Common myeloid progenitor, CD34-positive (primary cell): Measurements from ENCODE around the gene PLB1.
A peak's percentile ranks its signal among the peaks of the same experiment; 100 is the strongest.

Experiments used
- CTCF ChIA-PET: fragments of 350-600 bp; sonication (Branson Sonifier 250); formaldehyde crosslinking; loops from one replicate; lab custom pipeline; 2021; ENCODE audit warnings: antibody characterized with exemption; lab: Charles Lee
- POLR2A ChIA-PET: fragments of 350-600 bp; sonication (Branson Sonifier 250); formaldehyde crosslinking; loops from one replicate; lab custom pipeline; 2021; ENCODE audit warnings: antibody characterized with exemption; lab: Charles Lee
- DNase-seq, 3 donors: peaks; one replicate each; pipeline versions ENCODE4 v3.0.0 to v3.0.0-alpha.2; 2013
- H3K27ac ChIP-seq, 2 experiments: 1 replicate in 1 of 2; 2 replicates in 1 of 2; pipeline ENCODE4 v1.7.0; 2013; ENCODE audit warnings: inconsistent platforms in 2 of 2, low read length in 2 of 2, mild to moderate bottlenecking in 2 of 2, low read depth in 1 of 2, moderate library complexity in 1 of 2; ENCODE audit not compliant: severe bottlenecking in 2 of 2, insufficient read depth in 1 of 2, poor library complexity in 1 of 2
- H3K27me3 ChIP-seq, 5 experiments: replicated peaks in 2 of 5; 1 replicate in 3 of 5; 2 replicates in 2 of 5; pipeline versions ENCODE4 v1.6.1 to v1.7.0; 2013; ENCODE audit warnings: low read length in 4 of 5, mild to moderate bottlenecking in 2 of 5, moderate library complexity in 2 of 5, inconsistent platforms in 1 of 5; ENCODE audit not compliant: insufficient read depth in 5 of 5, control insufficient read depth in 4 of 5
- H3K36me3 ChIP-seq, 4 experiments: 1 replicate in 2 of 4; 2 replicates in 2 of 4; pipeline versions ENCODE4 v1.6.1 to v1.7.0; 2013; ENCODE audit warnings: low read length in 3 of 4, control low read depth in 1 of 4, mild to moderate bottlenecking in 1 of 4; ENCODE audit not compliant: control insufficient read depth in 4 of 4, insufficient read depth in 4 of 4
- H3K4me1 ChIP-seq, 4 experiments: 1 replicate in 3 of 4; 2 replicates in 1 of 4; pipeline versions ENCODE4 v1.6.1 to v1.7.1; 2013; ENCODE audit warnings: low read length in 3 of 4, mild to moderate bottlenecking in 3 of 4, control low read depth in 1 of 4, inconsistent platforms in 1 of 4, moderate library complexity in 1 of 4; ENCODE audit not compliant: control insufficient read depth in 4 of 4, insufficient read depth in 4 of 4; ENCODE audit errors: control extremely low read depth in 1 of 4
- H3K4me3 ChIP-seq, 7 experiments: 1 replicate in 4 of 7; 2 replicates in 3 of 7; pipeline versions ENCODE4 v1.5.1 to v1.7.0; 2013; ENCODE audit warnings: mild to moderate bottlenecking in 7 of 7, low read length in 6 of 7, moderate library complexity in 6 of 7, inconsistent platforms in 2 of 7, low read depth in 2 of 7, control low read depth in 1 of 7; ENCODE audit not compliant: insufficient read depth in 4 of 7, control insufficient read depth in 1 of 7; ENCODE audit errors: extremely low read depth in 1 of 7
- H3K9me3 ChIP-seq, 5 experiments: 1 replicate in 4 of 5; 2 replicates in 1 of 5; pipeline versions ENCODE4 v1.6.1 to v1.7.1; 2013; ENCODE audit warnings: low read length in 4 of 5, mild to moderate bottlenecking in 2 of 5, inconsistent platforms in 1 of 5, low read depth in 1 of 5, moderate library complexity in 1 of 5; ENCODE audit not compliant: control insufficient read depth in 4 of 5, insufficient read depth in 2 of 5; ENCODE audit errors: control extremely low read depth in 1 of 5
- WGBS: methylation state at CpG from one replicate; pipeline ENCODE4 v1.1.5; 2013; ENCODE audit not compliant: insufficient coverage; 5-methylcytosine and 5-hydroxymethylcytosine counted together

Gene PLB1

GRCh38 chr2:28644760-28645159 is 148.9 kb downstream of the PLB1 start:
- Histone ChIP-seq H3K4me3 (no peak overlapping the region), H3K27me3 (no peaks in the 10 kb centered on the region), H3K9me3 (no peaks in the 10 kb centered on the region), H3K36me3 (no peaks in the 10 kb centered on the region), H3K27ac (no peak overlapping the region), H3K4me1 (no peaks in the 10 kb centered on the region)
- CTCF ChIA-PET, result no interaction called here
- POLR2A ChIA-PET, result no interaction called here
- no peak for DNase-seq
- WGBS, result 94% methylated on average over 3 of the region's 7 CpGs

DNA sequence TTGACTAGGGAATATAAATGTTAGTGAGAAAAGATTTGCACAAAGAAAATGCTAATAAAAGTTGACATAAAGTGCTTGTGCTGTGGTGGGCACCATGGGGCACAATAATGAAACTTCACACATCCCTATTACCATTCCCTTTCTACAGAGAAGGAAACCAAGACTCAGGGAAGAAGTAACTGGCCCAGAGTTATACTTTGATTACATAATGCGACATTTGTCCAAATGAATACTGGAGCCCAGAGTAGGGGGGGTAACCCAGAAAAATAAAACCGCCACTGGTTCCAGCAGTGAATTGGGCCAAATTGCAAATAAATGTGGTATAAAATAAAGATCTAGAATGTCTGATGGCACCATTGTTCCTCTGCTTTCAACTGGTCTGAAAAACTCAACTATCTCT is 149.7 kb downstream of the PLB1 start:
- Histone ChIP-seq H3K27me3 (no peaks in the 10 kb centered on the region), H3K36me3 (no peaks in the 10 kb centered on the region), H3K4me3 (no peak overlapping the region), H3K4me1 (no peaks in the 10 kb centered on the region), H3K9me3 (no peaks in the 10 kb centered on the region), H3K27ac (no peak overlapping the region)
- CTCF ChIA-PET, result no interaction called here
- POLR2A ChIA-PET, result interaction anchor here (0.7 kb wide), 1 partner anchor 22 kb away, joined by 3 read pairs; no protein-coding TSS in a partner anchor
- 100% methylated on average over 1 of the region's 2 CpGs for WGBS
- no peak for DNase-seq

GRCh38 chr2:28647682-28648081 is 151.8 kb downstream of the PLB1 start:
- DNase-seq, result peak in 2 of 3 donors; percentile 52 to 55
- ChIA-PET CTCF (no interaction called here), POLR2A (no interaction called here)
- Histone ChIP-seq H3K4me1 (no peaks in the 10 kb centered on the region), H3K9me3 (no peaks in the 10 kb centered on the region), H3K36me3 (no peaks in the 10 kb centered on the region), H3K4me3 (no peak overlapping the region), H3K27me3 (no peaks in the 10 kb centered on the region), H3K27ac (no peak overlapping the region)
- WGBS, result 100% methylated on average over 1 of the region's 4 CpGs

- no peak overlapping the region for H3K27ac ChIP-seq
- DNase-seq, result no peak
- CTCF ChIA-PET, result no interaction called here
These were observed 152.3 kb downstream of the PLB1 start for GRCh38 chr2:28648147-28648546.

GRCh38 chr2:28648671-28649395 is 153.0 kb downstream of the PLB1 start:
- Histone ChIP-seq H3K9me3 (no peaks in the 10 kb centered on the region), H3K27me3 (no peaks in the 10 kb centered on the region), H3K4me3 (no peak overlapping the region), H3K27ac (no peak overlapping the region), H3K4me1 (no peaks in the 10 kb centered on the region), H3K36me3 (no peaks in the 10 kb centered on the region)
- CTCF ChIA-PET, result no interaction called here
- 94% methylated on average over 2 of the region's 4 CpGs for WGBS
- DNase-seq, result no peak
- POLR2A ChIA-PET, result no interaction called here

More at GRCh38 chr2:28648147-28648546, 152.3 kb downstream of the PLB1 start:
- WGBS, result 94% methylated on average over 3 of the region's 3 CpGs
- POLR2A ChIA-PET, result no interaction called here
- Histone ChIP-seq H3K9me3 (no peaks in the 10 kb centered on the region), H3K4me3 (no peak overlapping the region), H3K36me3 (no peaks in the 10 kb centered on the region), H3K4me1 (no peaks in the 10 kb centered on the region), H3K27me3 (no peaks in the 10 kb centered on the region)

- ChIA-PET POLR2A (no interaction called here), CTCF (no interaction called here)
- no peak for DNase-seq
- no peak overlapping the region for H3K27ac ChIP-seq
- H3K4me3 ChIP-seq, result no peak overlapping the region
- no peaks in the 10 kb centered on the region for H3K27me3 ChIP-seq
- no peaks in the 10 kb centered on the region for H3K9me3 ChIP-seq
- H3K4me1 ChIP-seq, result no peaks in the 10 kb centered on the region
- 100% methylated on average over 6 of the region's 8 CpGs for WGBS
- H3K36me3 ChIP-seq, result no peaks in the 10 kb centered on the region
These were observed 153.8 kb downstream of the PLB1 start for GRCh38 chr2:28649481-28650265.

GRCh38 chr2:28650266-28650584 is 154.4 kb downstream of the PLB1 start:
- H3K4me3 ChIP-seq, result no peak overlapping the region
- H3K27ac ChIP-seq, result no peak overlapping the region
- H3K4me1 ChIP-seq, result no peaks in the 10 kb centered on the region
- no peaks in the 10 kb centered on the region for H3K36me3 ChIP-seq
- CTCF ChIA-PET, result no interaction called here
- no peaks in the 10 kb centered on the region for H3K27me3 ChIP-seq
- H3K9me3 ChIP-seq, result no peaks in the 10 kb centered on the region
- POLR2A ChIA-PET, result no interaction called here
- 100% methylated on average over 4 of the region's 4 CpGs for WGBS
- no peak for DNase-seq
